Lower leg skin (tissue), 3 donors: ENCODE data around the gene RIPPLY3.

ENCODE experiments used
- POLR2A ChIP-seq, 2 donors: fragments of 450-650 bp; IDR thresholded peaks; one replicate each; pipeline ENCODE4 v1.6.1; 2016 to 2017; ENCODE audit warnings: antibody characterized with exemption in 2 of 2, mild to moderate bottlenecking in 1 of 2, moderate library complexity in 1 of 2
- TF ChIP-seq, protein P1 (sequence below), 3 donors: fragments of 450-650 bp; IDR thresholded peaks; one replicate each; pipeline ENCODE4 v1.5.1; 2016; ENCODE audit warnings: antibody characterized with exemption in 3 of 3, mild to moderate bottlenecking in 3 of 3, moderate library complexity in 2 of 3

GRCh38 chr21:36985751-36986594, 20.5 kb upstream of the RIPPLY3 start:
- TF ChIP-seq, protein P1, sequence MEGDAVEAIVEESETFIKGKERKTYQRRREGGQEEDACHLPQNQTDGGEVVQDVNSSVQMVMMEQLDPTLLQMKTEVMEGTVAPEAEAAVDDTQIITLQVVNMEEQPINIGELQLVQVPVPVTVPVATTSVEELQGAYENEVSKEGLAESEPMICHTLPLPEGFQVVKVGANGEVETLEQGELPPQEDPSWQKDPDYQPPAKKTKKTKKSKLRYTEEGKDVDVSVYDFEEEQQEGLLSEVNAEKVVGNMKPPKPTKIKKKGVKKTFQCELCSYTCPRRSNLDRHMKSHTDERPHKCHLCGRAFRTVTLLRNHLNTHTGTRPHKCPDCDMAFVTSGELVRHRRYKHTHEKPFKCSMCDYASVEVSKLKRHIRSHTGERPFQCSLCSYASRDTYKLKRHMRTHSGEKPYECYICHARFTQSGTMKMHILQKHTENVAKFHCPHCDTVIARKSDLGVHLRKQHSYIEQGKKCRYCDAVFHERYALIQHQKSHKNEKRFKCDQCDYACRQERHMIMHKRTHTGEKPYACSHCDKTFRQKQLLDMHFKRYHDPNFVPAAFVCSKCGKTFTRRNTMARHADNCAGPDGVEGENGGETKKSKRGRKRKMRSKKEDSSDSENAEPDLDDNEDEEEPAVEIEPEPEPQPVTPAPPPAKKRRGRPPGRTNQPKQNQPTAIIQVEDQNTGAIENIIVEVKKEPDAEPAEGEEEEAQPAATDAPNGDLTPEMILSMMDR (IDR thresholded peaks at IDR 0.05) = no peak
- TF ChIP-seq POLR2A (IDR thresholded peaks at IDR 0.05) = no peak
